Colonic mucosa (tissue), 4 donors: ENCODE data around the gene ITPK1. TPM values are rescaled to one million over a fixed set of nuclear protein-coding genes. Genes with fewer than 3 reads are reported as not detected.
A peak's percentile ranks its signal among the peaks of the same experiment; 100 is the strongest.

ENCODE experiments used
- DNase-seq: peaks from one replicate; pipeline ENCODE4 v3.0.0-alpha.2; 2020
- H3K27ac ChIP-seq: fragments of 200-600 bp; one replicate; pipeline ENCODE4 v1.8.0; 2021
- H3K27me3 ChIP-seq: fragments of 200-600 bp; one replicate; pipeline ENCODE4 v1.8.0; 2021
- H3K36me3 ChIP-seq: fragments of 200-600 bp; one replicate; pipeline ENCODE4 v1.8.0; 2021
- H3K4me1 ChIP-seq: fragments of 200-600 bp; one replicate; pipeline ENCODE4 v1.8.0; 2021; ENCODE audit warnings: mild to moderate bottlenecking
- H3K4me3 ChIP-seq: fragments of 200-600 bp; one replicate; pipeline ENCODE4 v1.8.0; 2021
- H3K9ac ChIP-seq, 2 donors: one replicate each; pipeline ENCODE4 v1.7.0; 2013; ENCODE audit warnings: control low read depth in 2 of 2, low read depth in 2 of 2, low read length in 2 of 2
- H3K9me3 ChIP-seq: fragments of 200-600 bp; one replicate; pipeline ENCODE4 v1.8.0; 2021
- intact Hi-C: fragments of 100-400 bp; cut with DNase I; formaldehyde crosslinking; loops from one replicate; pipeline ENCODE4 v1.14.1; 2022
- total RNA-seq, 2 donors: library from RNA; stranded (reverse); fragmentation: NEBNext Ultra II Directional in 1 of 2; extraction: Animal tissue kit (Norgen Biotek cat#: 25700) in 1 of 2; gene quantifications; one replicate each; pipeline ENCODE4 v1.2.1, GENCODE V29; 2021
- TF ChIP-seq, protein P1 (sequence below): fragments of 200-600 bp; IDR thresholded peaks from one replicate; pipeline ENCODE4 v1.8.0; 2022; ENCODE audit warnings: antibody characterized with exemption, mild to moderate bottlenecking
- donor health status: healthy.
- donor health status: DM: no; HTN: no; CAD: no.
- donor health status: DM: no; HTN: no; CAD: no.

The ITPK1 gene
- total RNA-seq, 2 donors from 2014 or later: 118 to 134 TPM

DNA sequence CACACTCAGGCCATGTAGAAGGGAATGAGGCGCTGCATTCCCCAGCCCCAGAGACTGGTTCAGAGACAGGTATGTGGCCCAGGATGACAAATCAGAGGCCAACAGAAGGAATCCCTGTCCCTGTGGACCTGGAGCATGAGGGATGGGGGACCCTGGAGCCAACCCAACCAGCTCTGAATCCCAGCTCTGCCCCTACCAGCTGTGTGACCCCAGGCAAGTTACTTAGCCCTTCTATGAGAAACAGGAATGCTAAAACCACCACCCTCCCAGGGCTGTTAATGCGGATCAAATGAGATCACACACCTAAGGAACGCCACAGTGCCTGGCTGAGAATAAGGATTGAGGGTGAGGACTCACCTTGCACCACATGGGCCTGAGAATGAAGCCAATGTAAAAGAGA lies 15.6 kb downstream of the ITPK1 start:
- no peaks in the 10 kb centered on the region for H3K9me3 ChIP-seq
- no peaks in the 10 kb centered on the region for H3K36me3 ChIP-seq
- no peaks in the 10 kb centered on the region for H3K27me3 ChIP-seq
- TF ChIP-seq, protein P1, sequence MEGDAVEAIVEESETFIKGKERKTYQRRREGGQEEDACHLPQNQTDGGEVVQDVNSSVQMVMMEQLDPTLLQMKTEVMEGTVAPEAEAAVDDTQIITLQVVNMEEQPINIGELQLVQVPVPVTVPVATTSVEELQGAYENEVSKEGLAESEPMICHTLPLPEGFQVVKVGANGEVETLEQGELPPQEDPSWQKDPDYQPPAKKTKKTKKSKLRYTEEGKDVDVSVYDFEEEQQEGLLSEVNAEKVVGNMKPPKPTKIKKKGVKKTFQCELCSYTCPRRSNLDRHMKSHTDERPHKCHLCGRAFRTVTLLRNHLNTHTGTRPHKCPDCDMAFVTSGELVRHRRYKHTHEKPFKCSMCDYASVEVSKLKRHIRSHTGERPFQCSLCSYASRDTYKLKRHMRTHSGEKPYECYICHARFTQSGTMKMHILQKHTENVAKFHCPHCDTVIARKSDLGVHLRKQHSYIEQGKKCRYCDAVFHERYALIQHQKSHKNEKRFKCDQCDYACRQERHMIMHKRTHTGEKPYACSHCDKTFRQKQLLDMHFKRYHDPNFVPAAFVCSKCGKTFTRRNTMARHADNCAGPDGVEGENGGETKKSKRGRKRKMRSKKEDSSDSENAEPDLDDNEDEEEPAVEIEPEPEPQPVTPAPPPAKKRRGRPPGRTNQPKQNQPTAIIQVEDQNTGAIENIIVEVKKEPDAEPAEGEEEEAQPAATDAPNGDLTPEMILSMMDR: no peak
- no peak for DNase-seq
- intact Hi-C loops: no loop called here
- H3K4me1 ChIP-seq: peaks cover 5% of the 10 kb centered on the region
- H3K9ac ChIP-seq: peak overlapping the region in 1 of 2 donors; percentile 5
- H3K4me3 ChIP-seq: no peak overlapping the region
- H3K27ac ChIP-seq: no peak overlapping the region

GRCh38 chr14:93099643-93100042 lies 16.1 kb downstream of the ITPK1 start:
- Histone ChIP-seq H3K9ac (no peak overlapping the region), H3K36me3 (no peaks in the 10 kb centered on the region), H3K27me3 (no peaks in the 10 kb centered on the region), H3K9me3 (no peaks in the 10 kb centered on the region), H3K4me3 (no peak overlapping the region), H3K27ac (no peak overlapping the region), H3K4me1 (peaks cover 5% of the 10 kb centered on the region)
- intact Hi-C loops: no loop called here
- no peak for DNase-seq
- TF ChIP-seq, protein P1: no peak

- no peak for DNase-seq
- Histone ChIP-seq H3K9me3 (no peaks in the 10 kb centered on the region), H3K36me3 (no peaks in the 10 kb centered on the region), H3K4me3 (no peak overlapping the region), H3K4me1 (peaks cover 5% of the 10 kb centered on the region), H3K27ac (no peak overlapping the region), H3K27me3 (no peaks in the 10 kb centered on the region), H3K9ac (no peak overlapping the region)
- TF ChIP-seq, protein P1: no peak
- intact Hi-C loops: no loop called here
These were observed 16.5 kb downstream of the ITPK1 start for GRCh38 chr14:93099196-93099595.

DNA sequence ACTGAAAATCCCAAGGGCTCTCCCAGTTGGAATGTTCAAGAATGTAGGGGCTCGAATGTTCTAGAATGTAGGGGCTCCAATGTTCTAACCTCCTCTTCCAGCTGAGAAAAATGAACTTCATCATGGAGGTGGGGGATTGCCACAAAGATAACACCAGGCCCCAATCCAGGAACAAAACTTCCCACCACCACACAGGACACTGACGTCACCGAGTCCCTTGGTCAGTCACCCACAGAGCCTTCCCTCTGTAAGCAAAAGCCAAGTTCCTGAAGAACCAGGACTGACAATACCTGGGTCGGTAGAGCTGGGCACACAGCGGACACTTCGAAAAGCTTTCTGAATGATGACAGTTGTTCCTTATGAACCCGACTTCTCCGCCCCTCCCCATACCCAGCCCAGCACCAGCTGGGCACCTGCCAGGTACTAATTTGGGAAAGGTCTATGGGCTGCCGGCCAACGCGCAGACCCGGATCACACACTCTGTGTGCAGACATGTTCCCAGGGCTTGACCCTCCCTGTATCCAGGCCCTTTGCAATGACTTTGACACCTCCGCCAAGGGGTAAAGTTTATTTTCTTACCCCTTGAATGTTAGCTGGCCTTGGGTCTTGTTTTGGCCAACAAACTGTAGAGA lies 18.9 kb downstream of the ITPK1 start:
- Histone ChIP-seq H3K36me3 (no peaks in the 10 kb centered on the region), H3K27me3 (no peaks in the 10 kb centered on the region), H3K27ac (no peak overlapping the region), H3K9ac (no peak overlapping the region), H3K9me3 (no peaks in the 10 kb centered on the region), H3K4me1 (no peaks in the 10 kb centered on the region), H3K4me3 (no peak overlapping the region)
- DNase-seq: no peak
- TF ChIP-seq, protein P1: no peak
- intact Hi-C loops: no loop called here

DNA sequence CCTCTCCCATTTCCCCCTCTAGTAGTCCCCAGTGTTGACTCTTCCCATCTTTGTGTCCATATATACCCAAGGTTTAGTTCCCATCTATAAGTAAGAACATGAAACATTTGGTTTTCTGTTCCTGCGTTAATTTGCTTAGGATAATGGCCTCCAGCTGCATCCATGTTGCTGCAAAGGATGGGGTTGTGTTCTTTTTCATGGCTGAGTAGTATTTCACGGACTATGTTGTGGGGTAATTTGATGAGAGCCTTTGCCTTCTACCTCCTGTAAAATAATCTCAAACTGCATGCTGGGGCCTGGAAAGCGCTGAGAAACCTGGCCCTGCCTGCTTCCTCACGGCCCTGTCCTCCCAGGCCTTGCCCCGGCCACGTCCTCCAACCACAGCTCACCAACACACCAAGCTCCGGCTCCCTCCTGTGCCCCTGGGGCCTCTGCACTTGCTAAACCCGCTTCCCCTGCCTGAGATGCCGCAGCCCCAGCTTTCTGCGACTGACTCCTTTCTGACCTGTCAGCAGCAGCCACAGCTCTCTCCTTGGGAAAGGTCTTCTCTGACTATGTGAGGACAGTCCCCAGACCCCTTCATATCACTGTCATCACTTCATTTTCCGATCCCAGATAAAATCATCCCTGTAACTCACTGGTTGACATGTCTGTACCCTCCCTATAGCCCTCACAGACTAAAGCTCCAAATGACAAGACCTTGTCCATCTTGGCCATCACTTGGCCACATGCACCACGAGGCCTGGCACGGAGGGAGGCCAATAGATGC lies 19.8 kb downstream of the ITPK1 start:
- Histone ChIP-seq H3K27ac (no peak overlapping the region), H3K27me3 (no peaks in the 10 kb centered on the region), H3K9ac (no peak overlapping the region), H3K36me3 (no peaks in the 10 kb centered on the region), H3K4me3 (no peak overlapping the region), H3K4me1 (no peaks in the 10 kb centered on the region), H3K9me3 (no peaks in the 10 kb centered on the region)
- no peak for DNase-seq
- TF ChIP-seq, protein P1: no peak
- intact Hi-C loops: no loop called here
